GM18870 (cell line): ENCODE results near the gene OGFRL1.

Experiments used
- ATAC-seq: cut with Tn5 transposase; IDR thresholded peaks from one replicate; pipeline ENCODE4 v1.9.1; 2021; ENCODE audit warnings: moderate library complexity; ENCODE audit not compliant: unreplicated experiment

Gene OGFRL1

GRCh38 chr6:71332012-71332411 lies 43.4 kb downstream of the OGFRL1 start:
- no peak for ATAC-seq

DNA sequence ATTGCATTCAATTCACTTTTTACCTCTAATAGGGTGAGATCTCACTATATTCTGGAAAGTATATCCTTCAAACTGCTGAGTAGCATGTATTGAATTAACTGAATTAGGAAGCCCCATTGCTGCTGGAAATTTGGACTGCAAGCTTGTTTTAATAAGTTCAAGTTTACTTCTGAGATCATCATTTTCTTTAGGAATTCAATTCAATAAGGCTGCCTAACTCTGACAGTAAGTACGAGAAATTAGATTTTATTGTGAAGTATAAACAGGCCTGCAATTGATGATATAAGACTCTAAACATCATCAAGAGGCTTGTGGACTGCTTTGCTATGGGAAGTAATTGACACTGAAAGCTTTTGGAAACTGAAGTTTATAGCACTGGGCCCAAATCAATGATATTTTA lies 44.4 kb downstream of the OGFRL1 start:
- ATAC-seq: no peak

GRCh38 chr6:71333697-71334096 lies 45.1 kb downstream of the OGFRL1 start:
- ATAC-seq: no peak

- peak; percentile 90 for ATAC-seq
These were observed 46.2 kb downstream of the OGFRL1 start for GRCh38 chr6:71334768-71335167.

DNA sequence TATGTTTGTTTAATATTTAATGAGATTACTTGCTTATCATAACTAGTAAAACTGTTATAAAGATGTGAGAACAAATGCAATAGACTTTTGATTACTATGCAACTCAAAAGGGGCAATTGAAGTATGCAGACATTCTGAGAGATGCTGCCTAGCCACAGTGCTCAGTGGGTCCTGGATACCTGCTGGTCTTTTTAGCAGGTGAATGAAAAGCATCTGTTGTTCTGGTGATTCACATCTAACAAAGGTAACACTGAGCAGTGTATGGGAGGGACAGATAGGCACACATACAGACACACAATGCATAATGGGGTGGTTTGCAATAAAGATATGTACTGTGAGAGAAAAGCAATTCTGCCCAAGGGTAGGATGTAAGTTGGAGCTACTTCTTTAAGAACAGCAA lies 46.9 kb downstream of the OGFRL1 start:
- ATAC-seq: no peak

GRCh38 chr6:71336901-71337300 lies 48.3 kb downstream of the OGFRL1 start:
- ATAC-seq: no peak

GRCh38 chr6:71338540-71339316 lies 50.1 kb downstream of the OGFRL1 start:
- no peak for ATAC-seq

DNA sequence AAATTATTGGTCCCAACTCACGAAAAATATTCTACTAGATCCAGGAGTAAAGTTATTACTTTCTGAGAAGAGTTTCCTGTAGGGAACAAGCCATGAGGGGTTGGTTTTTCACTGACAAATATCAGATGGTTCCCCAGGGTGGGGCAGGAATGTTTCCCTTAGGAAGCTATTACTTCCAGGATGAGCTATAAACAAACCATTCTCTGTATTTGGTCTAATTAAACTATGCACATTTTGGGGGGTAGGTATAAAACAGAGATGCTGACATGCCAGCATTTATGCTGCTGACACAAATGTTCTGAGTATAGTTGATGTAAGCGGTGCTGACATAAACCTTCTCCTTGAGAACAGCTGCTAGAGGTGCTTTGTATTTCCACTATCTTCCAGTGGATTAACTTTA lies 54.2 kb downstream of the OGFRL1 start:
- no peak for ATAC-seq

DNA sequence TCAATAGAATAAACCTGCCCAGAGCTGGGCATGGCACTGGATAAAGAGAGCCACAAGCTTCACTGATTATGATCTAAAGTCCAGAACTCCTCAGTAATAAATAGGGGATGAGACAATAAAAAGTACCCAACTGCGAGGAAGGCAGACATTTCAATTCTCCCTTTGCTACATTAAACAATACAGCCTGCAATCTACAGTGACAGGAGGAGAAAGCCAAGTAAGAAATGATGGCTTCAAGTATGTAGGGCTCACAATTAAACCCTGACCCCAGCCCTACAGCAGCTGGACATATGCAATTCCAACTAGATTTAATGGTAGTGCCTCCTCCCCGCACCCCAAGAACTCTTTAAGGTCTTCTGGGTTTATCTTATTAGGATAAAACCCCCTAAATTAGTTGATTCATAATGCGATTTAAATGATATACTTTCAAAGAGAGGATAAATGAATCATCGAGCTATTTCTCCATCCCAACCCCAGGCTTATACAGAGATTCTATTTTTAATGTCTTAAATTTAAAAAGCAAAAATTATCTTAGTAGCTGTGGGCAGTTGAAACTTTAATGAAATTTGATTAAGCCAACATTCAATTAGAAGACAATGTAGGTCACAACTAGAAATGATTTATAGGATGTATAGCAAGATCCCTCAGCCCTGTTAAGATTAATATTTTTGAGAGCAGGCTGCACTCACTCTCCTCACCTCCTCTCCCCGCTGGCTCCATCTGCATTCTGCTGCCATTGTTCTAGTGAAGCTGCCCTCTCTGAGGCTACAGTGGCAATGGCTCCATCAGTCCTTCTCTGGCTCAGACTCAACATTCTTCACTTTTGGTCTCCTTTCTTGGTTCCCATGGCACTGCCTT lies 57.1 kb downstream of the OGFRL1 start:
- no peak for ATAC-seq

GRCh38 chr6:71346334-71346694 lies 57.7 kb downstream of the OGFRL1 start:
- ATAC-seq: no peak

GRCh38 chr6:71347119-71347518 lies 58.5 kb downstream of the OGFRL1 start:
- no peak for ATAC-seq

DNA sequence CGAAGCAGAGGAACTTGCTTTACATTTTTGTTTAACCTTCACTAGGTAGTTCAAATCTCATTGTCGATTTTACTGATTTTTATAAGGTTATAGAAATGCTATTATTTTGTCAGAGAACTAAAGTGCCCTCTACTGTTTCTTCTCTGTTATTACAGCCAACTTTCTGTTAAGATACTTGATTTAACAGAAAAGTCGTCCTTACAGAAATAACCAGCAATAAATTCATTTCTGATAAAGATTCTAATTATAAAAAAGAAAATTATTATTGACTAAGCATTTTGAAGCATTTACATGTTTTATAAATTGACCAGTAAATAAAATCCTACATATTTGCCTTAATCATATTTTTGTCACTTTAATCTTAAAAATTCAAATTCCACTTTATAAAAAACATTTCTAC lies 60.8 kb downstream of the OGFRL1 start:
- ATAC-seq: no peak

- ATAC-seq: no peak
These were observed 61.5 kb downstream of the OGFRL1 start for GRCh38 chr6:71349976-71350615.

DNA sequence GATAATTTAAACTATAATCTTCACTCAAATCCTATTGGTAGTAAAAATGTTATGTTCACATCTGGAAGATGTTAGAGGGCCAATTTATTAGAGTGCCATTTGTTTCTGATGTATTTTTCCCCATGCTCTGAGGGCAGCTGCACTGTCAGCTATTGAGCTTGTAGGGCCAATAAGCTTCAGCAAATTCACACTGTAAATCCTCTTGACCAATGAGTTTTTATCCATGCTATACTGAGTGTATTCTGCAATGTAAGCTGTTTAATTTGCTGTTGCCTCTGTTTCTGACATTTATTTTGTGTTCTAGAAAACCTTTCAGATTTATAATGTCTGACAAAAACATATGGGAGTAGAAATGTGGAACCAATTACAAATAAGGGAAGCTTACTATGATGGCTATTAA lies 62.6 kb downstream of the OGFRL1 start:
- no peak for ATAC-seq
